ENCODE results near the gene DCLK3.

DCLK3 gene

GRCh38 chr3:36705015-36705414 is 59.3 kb downstream of the DCLK3 start:
- no peak for TF ChIP-seq SNAI2 (CRISPR knock-in tag; IDR thresholded peaks at IDR 0.05)
- no peak for TF ChIP-seq TSHZ2 (CRISPR knock-in tag; IDR thresholded peaks at IDR 0.05)
- TF ChIP-seq TOX (CRISPR knock-in tag; IDR thresholded peaks at IDR 0.05; ENCODE audit: borderline replicate concordance) = no peak
- TF ChIP-seq TCF4 (CRISPR knock-in tag; IDR thresholded peaks at IDR 0.05; ENCODE audit: borderline replicate concordance) = no peak
- TF ChIP-seq ESRRG (CRISPR knock-in tag; IDR thresholded peaks at IDR 0.05) = no peak
- TF ChIP-seq, protein P1, sequence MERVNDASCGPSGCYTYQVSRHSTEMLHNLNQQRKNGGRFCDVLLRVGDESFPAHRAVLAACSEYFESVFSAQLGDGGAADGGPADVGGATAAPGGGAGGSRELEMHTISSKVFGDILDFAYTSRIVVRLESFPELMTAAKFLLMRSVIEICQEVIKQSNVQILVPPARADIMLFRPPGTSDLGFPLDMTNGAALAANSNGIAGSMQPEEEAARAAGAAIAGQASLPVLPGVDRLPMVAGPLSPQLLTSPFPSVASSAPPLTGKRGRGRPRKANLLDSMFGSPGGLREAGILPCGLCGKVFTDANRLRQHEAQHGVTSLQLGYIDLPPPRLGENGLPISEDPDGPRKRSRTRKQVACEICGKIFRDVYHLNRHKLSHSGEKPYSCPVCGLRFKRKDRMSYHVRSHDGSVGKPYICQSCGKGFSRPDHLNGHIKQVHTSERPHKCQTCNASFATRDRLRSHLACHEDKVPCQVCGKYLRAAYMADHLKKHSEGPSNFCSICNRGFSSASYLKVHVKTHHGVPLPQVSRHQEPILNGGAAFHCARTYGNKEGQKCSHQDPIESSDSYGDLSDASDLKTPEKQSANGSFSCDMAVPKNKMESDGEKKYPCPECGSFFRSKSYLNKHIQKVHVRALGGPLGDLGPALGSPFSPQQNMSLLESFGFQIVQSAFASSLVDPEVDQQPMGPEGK (CRISPR knock-in tag; IDR thresholded peaks at IDR 0.05; ENCODE audit: borderline replicate concordance) = no peak
- no peak for TF ChIP-seq CSDC2 (CRISPR knock-in tag; IDR thresholded peaks at IDR 0.05)
- TF ChIP-seq GLIS3 (CRISPR knock-in tag; IDR thresholded peaks at IDR 0.05) = no peak
- no peak for TF ChIP-seq RARB (CRISPR knock-in tag; IDR thresholded peaks at IDR 0.05)
- no peak for TF ChIP-seq BACH2 (CRISPR knock-in tag; IDR thresholded peaks at IDR 0.05; ENCODE audit: borderline replicate concordance)
- no peak for TF ChIP-seq ZFP30 (CRISPR knock-in tag; IDR thresholded peaks at IDR 0.05)
- no peak for TF ChIP-seq PPARA (CRISPR knock-in tag; IDR thresholded peaks at IDR 0.05; ENCODE audit: borderline replicate concordance)
- TF ChIP-seq ZNF8 (CRISPR knock-in tag; IDR thresholded peaks at IDR 0.05) = no peak
- TF ChIP-seq, protein P2, sequence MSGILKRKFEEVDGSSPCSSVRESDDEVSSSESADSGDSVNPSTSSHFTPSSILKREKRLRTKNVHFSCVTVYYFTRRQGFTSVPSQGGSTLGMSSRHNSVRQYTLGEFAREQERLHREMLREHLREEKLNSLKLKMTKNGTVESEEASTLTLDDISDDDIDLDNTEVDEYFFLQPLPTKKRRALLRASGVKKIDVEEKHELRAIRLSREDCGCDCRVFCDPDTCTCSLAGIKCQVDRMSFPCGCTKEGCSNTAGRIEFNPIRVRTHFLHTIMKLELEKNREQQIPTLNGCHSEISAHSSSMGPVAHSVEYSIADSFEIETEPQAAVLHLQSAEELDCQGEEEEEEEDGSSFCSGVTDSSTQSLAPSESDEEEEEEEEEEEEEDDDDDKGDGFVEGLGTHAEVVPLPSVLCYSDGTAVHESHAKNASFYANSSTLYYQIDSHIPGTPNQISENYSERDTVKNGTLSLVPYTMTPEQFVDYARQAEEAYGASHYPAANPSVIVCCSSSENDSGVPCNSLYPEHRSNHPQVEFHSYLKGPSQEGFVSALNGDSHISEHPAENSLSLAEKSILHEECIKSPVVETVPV (CRISPR knock-in tag; IDR thresholded peaks at IDR 0.05) = no peak
- no peak for TF ChIP-seq ISL1 (CRISPR knock-in tag; IDR thresholded peaks at IDR 0.05)
- ATAC-seq = no peak

DNA sequence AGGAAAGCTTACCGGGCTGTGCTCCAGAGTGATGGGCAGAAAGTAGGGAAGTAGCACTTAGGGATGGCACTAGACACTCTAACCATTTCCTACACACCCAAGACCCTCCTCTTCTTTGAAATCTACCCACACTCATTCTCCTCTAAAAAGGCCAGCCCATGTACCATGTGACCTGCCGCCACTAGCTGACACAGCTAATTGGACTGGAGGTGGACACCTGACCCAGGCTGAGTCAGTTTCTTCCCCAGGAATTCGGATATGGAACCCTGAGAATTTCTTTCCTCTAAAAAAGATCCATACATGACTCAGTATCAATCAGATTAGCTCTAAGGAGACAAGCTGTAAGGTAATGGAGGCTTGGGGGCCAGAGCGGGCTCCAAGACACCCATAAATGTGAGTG is 60.1 kb downstream of the DCLK3 start:
- no peak for ATAC-seq
- TF ChIP-seq TOX (CRISPR knock-in tag; IDR thresholded peaks at IDR 0.05; ENCODE audit: borderline replicate concordance) (no peak), ZNF565 (CRISPR knock-in tag; conservative IDR thresholded peaks at IDR 0.05; ENCODE audit: low read depth) (no peak), OSR1 (CRISPR knock-in tag; IDR thresholded peaks at IDR 0.05) (no peak)

DNA sequence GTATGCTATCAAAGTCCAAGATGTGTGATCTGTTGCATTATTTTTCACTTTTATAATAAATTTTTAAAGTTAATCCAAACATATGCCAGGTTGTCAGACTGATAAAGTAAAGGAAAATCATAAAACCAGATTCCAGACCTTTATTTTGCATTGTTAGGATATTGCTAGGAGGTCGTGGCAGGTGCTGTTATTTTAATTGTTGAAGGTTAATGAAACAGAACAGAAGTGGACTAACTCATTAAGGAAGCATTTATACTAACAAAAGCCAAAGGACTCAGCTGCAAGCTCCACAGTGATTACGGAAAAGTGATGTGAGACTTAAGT is 63.1 kb downstream of the DCLK3 start:
- TF ChIP-seq CREB5 (CRISPR knock-in tag; IDR thresholded peaks at IDR 0.05; ENCODE audit: low read depth) (no peak), ZNF8 (CRISPR knock-in tag; IDR thresholded peaks at IDR 0.05) (no peak), BACH2 (CRISPR knock-in tag; IDR thresholded peaks at IDR 0.05; ENCODE audit: borderline replicate concordance) (no peak), SNAI2 (CRISPR knock-in tag; IDR thresholded peaks at IDR 0.05) (no peak), GLIS3 (CRISPR knock-in tag; IDR thresholded peaks at IDR 0.05) (no peak), TCF4 (CRISPR knock-in tag; IDR thresholded peaks at IDR 0.05; ENCODE audit: borderline replicate concordance) (no peak), CSDC2 (CRISPR knock-in tag; IDR thresholded peaks at IDR 0.05) (no peak)
- ATAC-seq = no peak; the same call in 2 of the 3 replicates

- ATAC-seq = peak; percentile 97
- TF ChIP-seq GLIS3 (CRISPR knock-in tag; IDR thresholded peaks at IDR 0.05) (no peak), ZNF565 (CRISPR knock-in tag; conservative IDR thresholded peaks at IDR 0.05; ENCODE audit: low read depth) (no peak), ARNTL (CRISPR knock-in tag; IDR thresholded peaks at IDR 0.05; ENCODE audit: borderline replicate concordance, low read depth) (no peak), ZNF70 (CRISPR knock-in tag; IDR thresholded peaks at IDR 0.05) (no peak), TCF4 (CRISPR knock-in tag; IDR thresholded peaks at IDR 0.05; ENCODE audit: borderline replicate concordance) (no peak), RARB (CRISPR knock-in tag; IDR thresholded peaks at IDR 0.05) (no peak), SNAI2 (CRISPR knock-in tag; IDR thresholded peaks at IDR 0.05) (no peak), OSR1 (CRISPR knock-in tag; IDR thresholded peaks at IDR 0.05) (no peak), TSHZ2 (CRISPR knock-in tag; IDR thresholded peaks at IDR 0.05) (no peak), ZC3H10 (CRISPR knock-in tag; IDR thresholded peaks at IDR 0.05) (no peak)
Measured at GRCh38 chr3:36700537-36701248, 63.7 kb downstream of the DCLK3 start.
